HG02798 (cell line): ENCODE data around the gene RNF5.
"Not testable (repeated sequence)": the region's sequence is repeated elsewhere in the genome, so short reads cannot be mapped to it uniquely, and the experiment has no call there.

Source experiments
- ATAC-seq: cut with Tn5 transposase; IDR thresholded peaks from one replicate; pipeline ENCODE4 v1.9.1; 2021; ENCODE audit warnings: mild to moderate bottlenecking; ENCODE audit not compliant: unreplicated experiment, poor library complexity

The RNF5 gene

GRCh38 chr6:32188381-32189068 lies 10.3 kb downstream of the RNF5 start:
- ATAC-seq, result no peak

- no peak for ATAC-seq
These were observed 11.0 kb downstream of the RNF5 start for GRCh38 chr6:32189069-32189741.

- ATAC-seq, result no peak
These were observed 11.5 kb downstream of the RNF5 start for GRCh38 chr6:32189742-32190053.

GRCh38 chr6:32190054-32190851 lies 12.0 kb downstream of the RNF5 start, which contains the start of gene PBX2:
TSS of gene PBX2 (minus strand) at chr6:32190202. CDS start at chr6:32189915, 287 bp downstream.
- ATAC-seq, result peak; percentile 73

- no peak for ATAC-seq
These were observed 12.9 kb downstream of the RNF5 start for GRCh38 chr6:32190911-32191677.

- ATAC-seq, result no peak
These were observed 13.7 kb downstream of the RNF5 start for GRCh38 chr6:32191696-32192607.

- ATAC-seq, result no peak
These were observed 14.4 kb downstream of the RNF5 start, which contains the start of gene GPSM3 for GRCh38 chr6:32192608-32193039. TSS of gene GPSM3 (minus strand) at chr6:32192643. CDS start at chr6:32192513, 130 bp downstream.

- ATAC-seq, result not testable (repeated sequence)
These were observed 14.9 kb downstream of the RNF5 start for GRCh38 chr6:32193096-32193495.

- no peak for ATAC-seq
These were observed 16.2 kb downstream of the RNF5 start for GRCh38 chr6:32194388-32194787.

- ATAC-seq, result no peak
These were observed 16.8 kb downstream of the RNF5 start for GRCh38 chr6:32194825-32195651.

- peak; percentile 89 for ATAC-seq
These were observed 17.4 kb downstream of the RNF5 start for GRCh38 chr6:32195652-32195901.

GRCh38 chr6:32195902-32196681 lies 17.9 kb downstream of the RNF5 start:
- ATAC-seq, result peak; percentile 13

GRCh38 chr6:32196682-32197616 lies 18.7 kb downstream of the RNF5 start:
- ATAC-seq, result no peak

GRCh38 chr6:32198345-32198696 lies 20.1 kb downstream of the RNF5 start:
- no peak for ATAC-seq

GRCh38 chr6:32198866-32199265 lies 20.7 kb downstream of the RNF5 start:
- no peak for ATAC-seq

- ATAC-seq, result no peak
These were observed 22.7 kb downstream of the RNF5 start for GRCh38 chr6:32200711-32201475.
